Endothelial cell (in vitro differentiated cells): Measurements from ENCODE around the gene TMEM132C. TPM values are rescaled to one million over a fixed set of nuclear protein-coding genes. Genes with fewer than 3 reads are reported as not detected.

Experiments used
- DNase-seq: peaks from one replicate; pipeline ENCODE4 v3.0.0; 2021; ENCODE audit warnings: low spot score
- H3K27ac Mint-ChIP-seq: one replicate; pipeline ENCODE4 v1.8.0; 2021; ENCODE audit warnings: mixed read lengths, inconsistent platforms; ENCODE audit not compliant: unreplicated experiment
- H3K27me3 Mint-ChIP-seq: one replicate; pipeline ENCODE4 v1.8.0; 2021; ENCODE audit warnings: mild to moderate bottlenecking, moderate library complexity, mixed read lengths, inconsistent platforms; ENCODE audit not compliant: unreplicated experiment
- H3K36me3 Mint-ChIP-seq: one replicate; pipeline ENCODE4 v1.8.0; 2021; ENCODE audit warnings: mild to moderate bottlenecking, low read depth, mixed read lengths, inconsistent platforms; ENCODE audit not compliant: unreplicated experiment
- H3K4me1 Mint-ChIP-seq: one replicate; pipeline ENCODE4 v1.8.0; 2021; ENCODE audit warnings: mild to moderate bottlenecking, mixed read lengths, inconsistent platforms; ENCODE audit not compliant: unreplicated experiment
- H3K4me3 Mint-ChIP-seq: one replicate; pipeline ENCODE4 v1.8.0; 2021; ENCODE audit warnings: mild to moderate bottlenecking, mixed read lengths, inconsistent platforms; ENCODE audit not compliant: unreplicated experiment
- H3K9me3 Mint-ChIP-seq: one replicate; pipeline ENCODE4 v1.8.0; 2021; ENCODE audit warnings: mixed read lengths, inconsistent platforms; ENCODE audit not compliant: unreplicated experiment
- microRNA-seq: library from miRNA; unstranded; fragments of <30 nt; microRNA quantifications from one replicate; pipeline ENCODE4, GENCODE V29; 2020; ENCODE audit not compliant: unreplicated experiment
- total RNA-seq: library from RNA; stranded (reverse); fragmentation: NEBNext Ultra II Directional; extraction: Animal tissue kit (Norgen Biotek cat#: 25700); gene quantifications from one replicate; pipeline ENCODE4 v1.2.1, GENCODE V29; 2021; ENCODE audit not compliant: unreplicated experiment
- TF ChIP-seq, protein P1 (sequence below): fragments of 200-600 bp; sonication (generic); IDR thresholded peaks from one replicate; pipeline ENCODE4 v1.5.0; 2021; ENCODE audit warnings: antibody characterized with exemption; ENCODE audit not compliant: unreplicated experiment

The TMEM132C gene
- total RNA-seq, 1 donor from 2014 or later: not detected

DNA sequence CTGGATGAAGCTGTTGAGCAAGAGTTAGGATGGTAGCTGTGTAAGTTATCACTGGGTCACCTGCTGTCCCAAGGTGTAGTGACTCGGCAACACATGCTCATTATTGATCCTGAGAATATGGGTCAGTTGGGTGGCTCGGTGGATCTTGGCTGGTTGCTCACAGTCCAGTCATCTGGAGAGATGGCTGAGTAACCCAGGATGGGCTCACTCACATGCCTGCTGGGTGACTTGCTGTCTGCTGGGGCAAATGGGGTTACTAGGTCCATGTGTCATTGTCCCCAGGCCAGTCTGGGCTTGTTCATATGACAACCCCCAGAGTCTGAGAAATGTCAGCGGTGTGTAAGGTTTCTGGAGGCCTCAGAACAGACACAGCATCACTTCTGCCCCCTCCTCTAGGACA lies 487.3 kb downstream of the TMEM132C start:
- Mint-ChIP-seq H3K27ac (no peak overlapping the region), H3K36me3 (peaks cover 5% of the 10 kb centered on the region), H3K9me3 (peaks cover 38% of the 10 kb centered on the region), H3K4me1 (no peaks in the 10 kb centered on the region), H3K4me3 (no peak overlapping the region), H3K27me3 (peaks cover 8% of the 10 kb centered on the region)
- TF ChIP-seq, protein P1, sequence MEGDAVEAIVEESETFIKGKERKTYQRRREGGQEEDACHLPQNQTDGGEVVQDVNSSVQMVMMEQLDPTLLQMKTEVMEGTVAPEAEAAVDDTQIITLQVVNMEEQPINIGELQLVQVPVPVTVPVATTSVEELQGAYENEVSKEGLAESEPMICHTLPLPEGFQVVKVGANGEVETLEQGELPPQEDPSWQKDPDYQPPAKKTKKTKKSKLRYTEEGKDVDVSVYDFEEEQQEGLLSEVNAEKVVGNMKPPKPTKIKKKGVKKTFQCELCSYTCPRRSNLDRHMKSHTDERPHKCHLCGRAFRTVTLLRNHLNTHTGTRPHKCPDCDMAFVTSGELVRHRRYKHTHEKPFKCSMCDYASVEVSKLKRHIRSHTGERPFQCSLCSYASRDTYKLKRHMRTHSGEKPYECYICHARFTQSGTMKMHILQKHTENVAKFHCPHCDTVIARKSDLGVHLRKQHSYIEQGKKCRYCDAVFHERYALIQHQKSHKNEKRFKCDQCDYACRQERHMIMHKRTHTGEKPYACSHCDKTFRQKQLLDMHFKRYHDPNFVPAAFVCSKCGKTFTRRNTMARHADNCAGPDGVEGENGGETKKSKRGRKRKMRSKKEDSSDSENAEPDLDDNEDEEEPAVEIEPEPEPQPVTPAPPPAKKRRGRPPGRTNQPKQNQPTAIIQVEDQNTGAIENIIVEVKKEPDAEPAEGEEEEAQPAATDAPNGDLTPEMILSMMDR: no peak
- no peak for DNase-seq

GRCh38 chr12:128755566-128755965 lies 488.6 kb downstream of the TMEM132C start:
- Mint-ChIP-seq H3K4me3 (no peak overlapping the region), H3K9me3 (peaks cover 44% of the 10 kb centered on the region), H3K27ac (no peak overlapping the region), H3K36me3 (peaks cover 5% of the 10 kb centered on the region), H3K27me3 (peaks cover 6% of the 10 kb centered on the region), H3K4me1 (no peaks in the 10 kb centered on the region)
- TF ChIP-seq, protein P1: no peak
- no peak for DNase-seq

Small RNAs within 50 kb of the gene (microRNA-seq; reads per million reads assigned to microRNA genes)
- gene MIR3612 (not detected), gene MIR4419B (not detected)
